ENCODE measurements around the gene ADAR. TPM values are rescaled to one million over a fixed set of nuclear protein-coding genes. Genes with fewer than 3 reads are reported as not detected.

The ADAR gene
- total and polyA plus RNA-seq, 2 of the 4 experiments (the other 2 are of a cell fraction) = 70.9 to 131 TPM

GRCh38 chr1:154598871-154599635 lies 8.9 kb downstream of the ADAR start:
- no peak overlapping the region for H3K4ac ChIP-seq (ENCODE audit: low read depth, low read length)
- no TSS peak for BruUV-seq (replicated peaks)
- H3K14ac ChIP-seq (replicated peaks; ENCODE audit: low read depth, low read length) = no peak overlapping the region
- peaks cover 58% of the 10 kb centered on the region for H3K9me1 ChIP-seq (ENCODE audit: insufficient read depth, low read length)
- H3K9ac ChIP-seq (ENCODE audit: low read depth, low read length) = no peak overlapping the region
- no peak overlapping the region for H2AFZ ChIP-seq (replicated peaks; ENCODE audit: low read length, poor library complexity)
- no peak overlapping the region for H3K23ac ChIP-seq (ENCODE audit: low read depth, low read length)
- dilution Hi-C loops (cut with HindIII; ENCODE audit: low sequenced_read_pairs, unreplicated experiment) = no loop called here
- TF ChIP-seq RFX5 (IDR thresholded peaks at IDR 0.05; ENCODE audit: low read depth, low read length) (no peak), NFE2L2 (IDR thresholded peaks at IDR 0.05; ENCODE audit: low read depth, low read length) (no peak), MXI1 (IDR thresholded peaks at IDR 0.05; ENCODE audit: borderline replicate concordance, low read depth, low read length) (no peak), RCOR1 (IDR thresholded peaks at IDR 0.05; ENCODE audit: insufficient replicate concordance, low read length) (no peak), CEBPB (IDR thresholded peaks at IDR 0.05; ENCODE audit: low read depth, low read length) (no peak), RAD21 (IDR thresholded peaks at IDR 0.05; ENCODE audit: low read length) (no peak)
- no peak overlapping the region for H2BK120ac ChIP-seq (ENCODE audit: low read depth, low read length)
- DNase-seq = peak; percentile 53
- H4K20me1 ChIP-seq (ENCODE audit: insufficient read depth, low read length) = peaks cover 73% of the 10 kb centered on the region
- WGBS, 2 experiments (ENCODE audit: extremely low coverage in 2 of 2, insufficient read length in 1 of 2) = no CpG with 5 or more reads among the region's 3 CpGs
- peak overlapping the region; percentile 52 for H2BK5ac ChIP-seq (ENCODE audit: low read depth, low read length, poor library complexity, severe bottlenecking)
- POLR2A ChIA-PET (ENCODE audit: unreplicated experiment) = no interaction called here
- intact Hi-C loops (cut with micrococcal nuclease) = no loop called here
- H2AK5ac ChIP-seq (ENCODE audit: low read depth, low read length) = no peak overlapping the region
- no peak overlapping the region for H4K5ac ChIP-seq (ENCODE audit: low read depth, low read length)
- peaks cover 10% of the 10 kb centered on the region for H3K4me1 ChIP-seq (ENCODE audit: control insufficient read depth, insufficient read depth, low read length)
- H3K56ac ChIP-seq (ENCODE audit: extremely low read depth, insufficient read depth, low read length) = no peak overlapping the region
- H2AK9ac ChIP-seq (replicated peaks; ENCODE audit: low read depth, low read length, poor library complexity) = no peak overlapping the region
- in situ Hi-C loops (cut with MboI; ENCODE audit: low sequenced_read_pairs) = no loop called here
- H3K27ac ChIP-seq (ENCODE audit: insufficient read depth, low read length) = peak overlapping the region; percentile 15; the same call in 1 of the 2 replicates
- peak; percentile 62 for ATAC-seq (ENCODE audit: low read depth)
- CTCF ChIA-PET = no interaction called here
- peaks cover 56 to 86% of the 10 kb centered on the region in 2 experiments for H3K79me1 ChIP-seq (ENCODE audit: low read depth in 1 of 2, low read length in 2 of 2)
- peak overlapping the region; percentile 20; the same call in 1 of the 2 replicates for H3K4me2 ChIP-seq (ENCODE audit: low read depth, low read length)
- H4K8ac ChIP-seq (ENCODE audit: low read depth in 2 of 2, low read length in 2 of 2) = no peak overlapping the region
- no peak overlapping the region for H3K4me3 ChIP-seq (ENCODE audit: insufficient read depth, low read depth, low read length)
- H2BK20ac ChIP-seq (ENCODE audit: low read depth, low read length) = no peak overlapping the region
- H3K18ac ChIP-seq (ENCODE audit: low read depth, low read length) = peak overlapping the region; percentile 39; the same call in 1 of the 2 replicates
- H3K36me3 ChIP-seq (ENCODE audit: control insufficient read depth, insufficient read depth, low read length) = peaks cover 55% of the 10 kb centered on the region
- no peaks in the 10 kb centered on the region for H3K27me3 ChIP-seq (ENCODE audit: control insufficient read depth, insufficient read depth, low read length)
- no peaks in the 10 kb centered on the region for H3K9me3 ChIP-seq (ENCODE audit: control insufficient read depth, insufficient read depth, low read length)
- no peak overlapping the region for H2BK15ac ChIP-seq (ENCODE audit: low read depth, low read length)
- H4K91ac ChIP-seq (ENCODE audit: insufficient read depth, low read depth, low read length) = no peak overlapping the region
